Lower lobe of right lung (tissue), 2 donors: ENCODE data around the gene CLASP1. TPM values are rescaled to one million over a fixed set of nuclear protein-coding genes. Genes with fewer than 3 reads are reported as not detected.
"Not testable (repeated sequence)": the region's sequence is repeated elsewhere in the genome, so short reads cannot be mapped to it uniquely, and the experiment has no call there.

Experiments used
- ATAC-seq, 2 donors: fragments of 200-7000 bp; cut with Tn5 transposase; one replicate each; pipeline ENCODE4 v1.9.1; 2020 to 2022; ENCODE audit warnings: mild to moderate bottlenecking in 2 of 2, moderate library complexity in 2 of 2
- DNase-seq: peaks from one replicate; pipeline ENCODE4 v3.0.0-alpha.2; 2020
- H3K27ac ChIP-seq: fragments of 200-600 bp; one replicate; pipeline ENCODE4 v1.8.0; 2022
- H3K27me3 ChIP-seq: fragments of 200-600 bp; one replicate; pipeline ENCODE4 v1.8.0; 2022; ENCODE audit warnings: low read depth
- H3K36me3 ChIP-seq: fragments of 200-600 bp; one replicate; pipeline ENCODE4 v1.8.0; 2022; ENCODE audit warnings: mild to moderate bottlenecking
- H3K4me1 ChIP-seq: fragments of 200-600 bp; one replicate; pipeline ENCODE4 v1.8.0; 2022
- H3K4me3 ChIP-seq: fragments of 200-600 bp; one replicate; pipeline ENCODE4 v1.8.0; 2022; ENCODE audit warnings: mild to moderate bottlenecking
- H3K9me3 ChIP-seq: fragments of 200-600 bp; one replicate; pipeline ENCODE4 v1.8.0; 2022
- intact Hi-C: fragments of 100-400 bp; cut with DNase I; formaldehyde crosslinking; loops from one replicate; pipeline ENCODE4 v1.11.0; 2022
- total RNA-seq: library from RNA; stranded (reverse); fragmentation: NEBNext Ultra II Directional; extraction: Animal tissue kit (Norgen Biotek cat#: 25700); gene quantifications from one replicate; pipeline ENCODE4 v1.2.1, GENCODE V29; 2021
- TF ChIP-seq, protein P1 (sequence below): fragments of 200-600 bp; IDR thresholded peaks from one replicate; pipeline ENCODE4 v1.8.0; 2022; ENCODE audit warnings: antibody characterized with exemption, mild to moderate bottlenecking
- donor health status: DM: no; HTN: yes; CAD: no; lungs with severe emphysema.

CLASP1 gene
- total RNA-seq, 1 donor from 2014 or later, result 45.8 TPM

DNA sequence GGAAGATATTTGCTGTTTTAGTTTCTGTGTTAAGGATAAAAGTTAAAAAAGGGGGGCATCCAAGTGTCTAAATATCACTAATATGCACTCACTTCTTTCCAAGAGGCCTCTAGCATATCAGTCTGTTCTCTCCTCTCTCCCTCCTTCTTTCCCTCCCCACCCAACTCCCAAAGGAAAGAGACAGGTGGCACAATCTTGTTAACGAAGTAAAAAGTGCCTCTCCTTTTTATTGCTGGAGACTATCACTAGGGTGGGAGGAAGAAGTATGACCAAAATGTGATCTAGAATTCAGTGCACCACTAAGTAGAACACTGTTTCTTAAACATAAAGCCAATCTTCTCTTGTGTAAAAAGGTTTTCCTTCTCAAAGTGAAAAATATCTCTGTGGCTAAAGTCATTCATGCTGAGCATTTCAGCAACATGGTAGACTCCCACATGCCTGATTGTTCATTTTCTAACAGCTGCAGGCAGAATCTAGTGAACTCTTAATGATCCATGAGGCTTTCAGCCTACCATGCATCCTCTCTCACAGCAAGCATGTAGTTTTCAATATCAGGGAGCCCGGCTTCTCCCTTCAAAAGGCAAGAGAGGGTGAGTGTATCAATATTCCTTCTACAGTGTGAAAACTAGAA lies 79.1 kb downstream of the CLASP1 start:
- peaks cover 3% of the 10 kb centered on the region for H3K36me3 ChIP-seq
- H3K4me3 ChIP-seq, result no peak overlapping the region
- H3K9me3 ChIP-seq, result no peaks in the 10 kb centered on the region
- no peak for ATAC-seq
- H3K27me3 ChIP-seq, result no peaks in the 10 kb centered on the region
- no peak for DNase-seq
- peaks cover 11% of the 10 kb centered on the region for H3K4me1 ChIP-seq
- TF ChIP-seq, protein P1, sequence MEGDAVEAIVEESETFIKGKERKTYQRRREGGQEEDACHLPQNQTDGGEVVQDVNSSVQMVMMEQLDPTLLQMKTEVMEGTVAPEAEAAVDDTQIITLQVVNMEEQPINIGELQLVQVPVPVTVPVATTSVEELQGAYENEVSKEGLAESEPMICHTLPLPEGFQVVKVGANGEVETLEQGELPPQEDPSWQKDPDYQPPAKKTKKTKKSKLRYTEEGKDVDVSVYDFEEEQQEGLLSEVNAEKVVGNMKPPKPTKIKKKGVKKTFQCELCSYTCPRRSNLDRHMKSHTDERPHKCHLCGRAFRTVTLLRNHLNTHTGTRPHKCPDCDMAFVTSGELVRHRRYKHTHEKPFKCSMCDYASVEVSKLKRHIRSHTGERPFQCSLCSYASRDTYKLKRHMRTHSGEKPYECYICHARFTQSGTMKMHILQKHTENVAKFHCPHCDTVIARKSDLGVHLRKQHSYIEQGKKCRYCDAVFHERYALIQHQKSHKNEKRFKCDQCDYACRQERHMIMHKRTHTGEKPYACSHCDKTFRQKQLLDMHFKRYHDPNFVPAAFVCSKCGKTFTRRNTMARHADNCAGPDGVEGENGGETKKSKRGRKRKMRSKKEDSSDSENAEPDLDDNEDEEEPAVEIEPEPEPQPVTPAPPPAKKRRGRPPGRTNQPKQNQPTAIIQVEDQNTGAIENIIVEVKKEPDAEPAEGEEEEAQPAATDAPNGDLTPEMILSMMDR, result no peak
- intact Hi-C loops, result no loop called here
- H3K27ac ChIP-seq, result no peak overlapping the region

DNA sequence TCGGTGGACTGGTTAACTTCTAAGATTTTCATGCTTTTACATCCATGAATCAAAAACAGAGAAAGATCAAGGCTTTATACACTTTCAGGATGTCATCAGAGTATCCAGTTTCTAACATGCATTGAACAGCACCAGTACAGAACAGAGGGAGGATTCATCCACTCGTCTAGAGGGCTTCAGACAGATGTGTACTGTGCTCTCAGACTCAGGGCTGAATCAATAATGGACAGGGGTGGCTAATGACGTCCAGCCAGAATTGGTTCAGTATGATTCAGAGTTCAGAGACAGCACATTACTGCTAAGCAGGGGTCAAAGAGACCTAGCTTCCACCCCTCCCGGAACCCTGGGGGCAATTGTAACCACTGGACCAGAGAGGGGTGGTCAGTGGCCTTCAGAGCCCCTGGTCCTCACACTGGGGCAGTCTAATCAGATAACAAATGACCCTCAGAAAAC lies 81.3 kb downstream of the CLASP1 start:
- Histone ChIP-seq H3K9me3 (no peaks in the 10 kb centered on the region), H3K4me3 (no peak overlapping the region), H3K4me1 (peaks cover 18% of the 10 kb centered on the region), H3K27me3 (no peaks in the 10 kb centered on the region), H3K27ac (no peak overlapping the region), H3K36me3 (peaks cover 3% of the 10 kb centered on the region)
- DNase-seq, result no peak
- intact Hi-C loops, result no loop called here
- TF ChIP-seq, protein P1, result no peak
- ATAC-seq, result no peak

DNA sequence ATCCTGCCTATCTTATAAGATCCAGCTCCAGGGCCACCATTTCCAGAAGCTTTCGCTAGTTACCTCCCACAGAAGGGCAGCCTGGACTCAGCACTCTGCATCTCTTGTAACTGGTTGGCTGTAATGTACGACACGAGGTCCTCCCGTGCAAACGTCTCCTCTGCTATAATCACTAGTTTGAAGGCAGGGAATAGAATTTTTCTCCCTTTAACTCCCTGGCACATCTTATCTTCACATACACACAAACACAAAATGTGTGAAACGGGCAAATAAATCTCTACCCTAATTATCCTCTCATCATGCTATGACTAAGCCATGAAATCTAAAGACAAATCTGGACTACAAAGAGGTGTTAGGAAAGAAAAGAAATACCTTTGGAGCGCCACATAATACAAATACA lies 81.8 kb downstream of the CLASP1 start:
- no peak overlapping the region for H3K4me3 ChIP-seq
- no peak overlapping the region for H3K27ac ChIP-seq
- intact Hi-C loops, result no loop called here
- no peaks in the 10 kb centered on the region for H3K9me3 ChIP-seq
- TF ChIP-seq, protein P1, result no peak
- no peak for ATAC-seq
- H3K4me1 ChIP-seq, result peaks cover 23% of the 10 kb centered on the region
- H3K36me3 ChIP-seq, result peaks cover 3% of the 10 kb centered on the region
- H3K27me3 ChIP-seq, result no peaks in the 10 kb centered on the region
- DNase-seq, result no peak

DNA sequence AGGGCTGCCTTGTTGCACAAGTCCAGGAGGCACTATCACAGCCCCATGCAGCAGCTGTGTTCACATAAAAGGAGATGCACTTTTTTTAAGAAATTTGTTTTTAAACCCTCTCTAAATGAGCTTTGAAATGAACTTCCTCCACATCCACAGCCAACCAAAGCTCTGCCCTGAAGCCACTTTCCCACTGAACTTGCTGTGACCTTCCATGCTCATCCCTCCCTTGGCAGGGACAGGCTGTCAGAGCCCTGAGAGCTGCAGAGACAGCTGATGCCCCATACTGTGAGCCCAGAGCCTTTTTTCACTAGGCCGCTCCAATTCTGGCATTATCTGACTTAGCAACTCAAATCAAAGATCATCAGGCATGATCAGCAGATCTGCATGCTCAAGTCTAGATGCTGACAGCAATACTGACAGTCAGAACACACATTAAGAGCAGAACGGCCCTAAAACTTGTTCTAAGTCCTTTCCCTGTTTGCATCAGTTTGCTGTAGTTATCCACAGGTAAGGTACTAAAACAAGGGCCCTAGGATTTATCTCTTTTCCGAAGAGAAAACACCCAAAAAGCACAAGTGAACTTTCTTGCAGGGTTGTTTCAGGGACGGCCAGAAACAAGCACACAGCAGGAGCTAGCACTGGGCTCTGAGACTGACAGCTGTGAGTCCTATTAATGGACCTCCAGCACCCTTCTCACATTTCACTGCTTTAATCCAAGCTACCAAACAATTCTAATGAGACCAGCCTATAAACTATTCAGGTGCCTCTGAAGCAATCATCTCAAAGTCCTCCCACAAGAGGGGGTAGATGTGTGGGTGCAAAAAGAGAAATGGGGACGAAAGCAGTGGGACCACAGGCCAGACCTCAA lies 83.6 kb downstream of the CLASP1 start:
- H3K36me3 ChIP-seq, result peaks cover 3% of the 10 kb centered on the region
- no peaks in the 10 kb centered on the region for H3K27me3 ChIP-seq
- intact Hi-C loops, result no loop called here
- H3K9me3 ChIP-seq, result no peaks in the 10 kb centered on the region
- H3K4me1 ChIP-seq, result peaks cover 25% of the 10 kb centered on the region
- DNase-seq (no peak), ATAC-seq (peak; percentile 26 to 43)
- no peak overlapping the region for H3K4me3 ChIP-seq
- TF ChIP-seq, protein P1, result no peak
- H3K27ac ChIP-seq, result no peak overlapping the region

DNA sequence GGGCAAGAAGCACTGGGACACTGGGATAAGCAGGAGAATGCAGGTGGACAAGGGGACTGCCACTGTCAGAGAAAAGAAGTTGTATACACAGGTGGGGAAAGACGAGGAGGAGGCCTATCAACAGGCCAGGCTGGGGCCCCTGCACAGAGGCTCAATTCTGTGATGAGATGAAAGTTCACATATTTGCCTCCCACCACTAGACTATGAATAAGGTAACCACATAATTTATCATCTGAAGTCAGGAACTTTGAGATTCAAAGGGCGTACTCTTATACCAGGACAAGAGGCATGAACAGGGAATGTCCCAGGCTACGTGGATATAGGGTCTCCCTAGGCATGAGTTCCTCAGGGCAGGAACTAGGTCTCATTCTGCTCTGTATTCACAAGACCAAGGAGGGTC lies 84.4 kb downstream of the CLASP1 start:
- peaks cover 25% of the 10 kb centered on the region for H3K4me1 ChIP-seq
- H3K36me3 ChIP-seq, result peaks cover 3% of the 10 kb centered on the region
- no peaks in the 10 kb centered on the region for H3K9me3 ChIP-seq
- no peaks in the 10 kb centered on the region for H3K27me3 ChIP-seq
- H3K4me3 ChIP-seq, result no peak overlapping the region
- intact Hi-C loops, result no loop called here
- TF ChIP-seq, protein P1, result no peak
- ATAC-seq (no peak), DNase-seq (no peak)
- H3K27ac ChIP-seq, result no peak overlapping the region

DNA sequence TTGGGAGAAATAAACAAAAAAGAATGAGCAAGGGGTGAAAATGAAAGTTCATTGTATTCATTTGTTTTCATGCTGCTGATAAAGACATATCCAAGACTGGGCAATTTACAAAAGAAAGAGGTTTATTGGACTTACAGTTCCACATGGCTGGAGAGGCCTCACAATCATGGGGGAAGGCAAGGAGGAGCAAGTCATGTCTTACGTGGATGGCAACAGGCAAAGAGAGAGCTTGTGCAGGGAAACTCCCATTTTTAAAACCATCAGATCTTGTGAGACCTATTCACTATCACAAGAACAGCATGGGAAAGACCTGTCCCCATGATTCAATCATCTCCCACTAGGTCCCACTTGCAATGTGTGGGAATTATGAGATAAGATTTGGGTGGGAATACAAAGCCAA lies 85.5 kb downstream of the CLASP1 start:
- H3K9me3 ChIP-seq, ATAC-seq, DNase-seq, H3K27ac ChIP-seq, H3K4me3 ChIP-seq, intact Hi-C loops, H3K27me3 ChIP-seq, H3K36me3 ChIP-seq: not testable (repeated sequence)
- peaks cover 25% of the 10 kb centered on the region for H3K4me1 ChIP-seq
